ENCODE results near the gene NR4A1. TPM values are rescaled to one million over a fixed set of nuclear protein-coding genes. Genes with fewer than 3 reads are reported as not detected.

Gene NR4A1
- total RNA-seq, 1 experiment from 2014 or later, result 25.8 TPM

DNA sequence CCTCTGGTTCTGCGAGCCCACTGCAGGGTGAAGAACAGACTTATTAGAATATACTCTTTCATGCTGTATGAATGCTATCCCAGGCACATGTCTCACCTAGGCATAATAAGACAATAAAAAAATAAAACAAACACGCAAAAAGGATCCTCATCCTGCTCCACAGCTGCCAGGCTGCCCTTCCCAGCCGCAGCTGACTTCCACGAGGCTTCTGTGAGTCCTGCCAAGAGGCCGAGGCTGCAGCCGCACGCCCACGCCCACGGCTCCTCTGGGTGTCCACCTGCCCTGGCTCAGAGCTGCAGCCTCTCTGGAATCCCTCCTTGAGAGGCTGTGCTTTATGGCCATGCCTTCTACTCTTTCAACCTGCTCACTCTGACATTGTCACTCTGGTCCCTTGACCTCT is 35.1 kb downstream of the NR4A1 start:
- Histone ChIP-seq H3T11ph (ENCODE audit: low read length) (no peak overlapping the region), H2BK120ac (ENCODE audit: low read depth, low read length, poor library complexity, severe bottlenecking) (no peak overlapping the region), H3K9ac (ENCODE audit: extremely low read depth, insufficient read length, low read length) (no peak overlapping the region), H4K91ac (ENCODE audit: insufficient read length, low read depth, low read length) (no peak overlapping the region), H4K20me1 (ENCODE audit: control insufficient read depth, insufficient read depth, insufficient read length) (no peaks in the 10 kb centered on the region), H2AFZ (ENCODE audit: low read length) (no peak overlapping the region), H2BK5ac (ENCODE audit: insufficient read length, low read length) (no peak overlapping the region), H3K18ac (ENCODE audit: insufficient read length, low read depth, low read length) (no peak overlapping the region), H2BK15ac (ENCODE audit: low read depth, low read length) (no peak overlapping the region), H3K9me3 (ENCODE audit: control insufficient read depth, low read depth, low read length) (no peaks in the 10 kb centered on the region), H3K23me2 (ENCODE audit: insufficient read length, low read depth, low read length, poor library complexity, severe bottlenecking) (no peaks in the 10 kb centered on the region), H2BK12ac (ENCODE audit: insufficient read length, low read depth, low read length) (no peak overlapping the region), H4K5ac (ENCODE audit: insufficient read length, low read depth, low read length) (no peak overlapping the region), H3K79me2 (ENCODE audit: insufficient read depth, low read length) (no peaks in the 10 kb centered on the region), H3K4ac (ENCODE audit: low read depth, low read length) (no peak overlapping the region), H3K56ac (ENCODE audit: insufficient read length, low read depth, low read length) (no peak overlapping the region), H3K79me1 (ENCODE audit: insufficient read depth, low read depth, low read length, poor library complexity, severe bottlenecking) (no peaks in the 10 kb centered on the region), H3K4me1 (ENCODE audit: insufficient read depth, low read length) (no peaks in the 10 kb centered on the region; the same call in 1 of the 2 replicates), H4K8ac (replicated peaks; ENCODE audit: insufficient read length, low read depth, low read length) (no peak overlapping the region), H3K23ac (ENCODE audit: insufficient read length, low read depth, low read length) (no peak overlapping the region), H3K27me3 (ENCODE audit: insufficient read depth, low read length) (no peaks in the 10 kb centered on the region), H3K4me2 (ENCODE audit: insufficient read depth, insufficient read length, low read length) (no peak overlapping the region), H2BK20ac (ENCODE audit: low read depth, low read length, poor library complexity, severe bottlenecking) (no peak overlapping the region), H2AK5ac (ENCODE audit: insufficient read length, low read length) (no peak overlapping the region), H3K27ac (ENCODE audit: insufficient read length, low read depth, low read length) (no peak overlapping the region), H3K14ac (ENCODE audit: insufficient read depth, low read length) (no peak overlapping the region)
- H3K9me3 Mint-ChIP-seq, result no peaks in the 10 kb centered on the region
- TF ChIP-seq, protein P1, sequence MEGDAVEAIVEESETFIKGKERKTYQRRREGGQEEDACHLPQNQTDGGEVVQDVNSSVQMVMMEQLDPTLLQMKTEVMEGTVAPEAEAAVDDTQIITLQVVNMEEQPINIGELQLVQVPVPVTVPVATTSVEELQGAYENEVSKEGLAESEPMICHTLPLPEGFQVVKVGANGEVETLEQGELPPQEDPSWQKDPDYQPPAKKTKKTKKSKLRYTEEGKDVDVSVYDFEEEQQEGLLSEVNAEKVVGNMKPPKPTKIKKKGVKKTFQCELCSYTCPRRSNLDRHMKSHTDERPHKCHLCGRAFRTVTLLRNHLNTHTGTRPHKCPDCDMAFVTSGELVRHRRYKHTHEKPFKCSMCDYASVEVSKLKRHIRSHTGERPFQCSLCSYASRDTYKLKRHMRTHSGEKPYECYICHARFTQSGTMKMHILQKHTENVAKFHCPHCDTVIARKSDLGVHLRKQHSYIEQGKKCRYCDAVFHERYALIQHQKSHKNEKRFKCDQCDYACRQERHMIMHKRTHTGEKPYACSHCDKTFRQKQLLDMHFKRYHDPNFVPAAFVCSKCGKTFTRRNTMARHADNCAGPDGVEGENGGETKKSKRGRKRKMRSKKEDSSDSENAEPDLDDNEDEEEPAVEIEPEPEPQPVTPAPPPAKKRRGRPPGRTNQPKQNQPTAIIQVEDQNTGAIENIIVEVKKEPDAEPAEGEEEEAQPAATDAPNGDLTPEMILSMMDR (conservative IDR thresholded peaks at IDR 0.05), result no peak
- WGBS (ENCODE audit: extremely low coverage, insufficient read length, low lambda C conversion rate), result no CpG with 5 or more reads among the region's 9 CpGs
- no peak for DNase-seq
- no peaks in the 10 kb centered on the region for H3K36me3 Mint-ChIP-seq (ENCODE audit: insufficient read depth in 1 of 3, low read depth in 3 of 3)
- H3K27ac Mint-ChIP-seq, result no peak overlapping the region
- peaks cover 17% of the 10 kb centered on the region for H3K27me3 Mint-ChIP-seq (ENCODE audit: low read depth)
- H3K4me3 Mint-ChIP-seq, result no peak overlapping the region
- peaks cover 20 to 31% of the 10 kb centered on the region in 2 experiments for H3K4me1 Mint-ChIP-seq

All from H9 (cell line).